Neural progenitor cell (in vitro differentiated cells): ENCODE results near the gene SIN3B. TPM values are rescaled to one million over a fixed set of nuclear protein-coding genes. Genes with fewer than 3 reads are reported as not detected.
A peak's percentile ranks its signal among the peaks of the same experiment; 100 is the strongest.

Experiments used
- DNase-seq: peaks from one replicate; pipeline ENCODE4 v3.0.0-alpha.2; 2016; ENCODE audit warnings: low spot score
- H2AFZ ChIP-seq: fragments of 200-600 bp; sonication (generic); replicated peaks from 2 replicates; pipeline ENCODE4 v1.6.1; 2016; ENCODE audit warnings: antibody characterized with exemption
- H3F3A ChIP-seq: fragments of 200-600 bp; sonication (generic); 2 replicates; pipeline ENCODE4 v1.6.1; 2016; ENCODE audit warnings: antibody characterized with exemption, low read depth
- H3K27ac ChIP-seq: fragments of 200-600 bp; sonication (generic); 2 replicates; pipeline ENCODE4 v1.5.1; 2016; ENCODE audit warnings: mild to moderate bottlenecking
- H3K27me3 ChIP-seq: fragments of 200-600 bp; sonication (generic); 2 replicates; pipeline ENCODE4 v1.6.1; 2016; ENCODE audit warnings: mild to moderate bottlenecking, moderate library complexity
- H3K36me3 ChIP-seq: fragments of 200-600 bp; sonication (generic); 2 replicates; pipeline ENCODE4 v1.5.1; 2016
- H3K4me1 ChIP-seq: fragments of 200-600 bp; sonication (generic); 2 replicates; pipeline ENCODE4 v1.6.1; 2016; ENCODE audit warnings: mixed run types
- H3K4me2 ChIP-seq: fragments of 200-600 bp; sonication (generic); 2 replicates; pipeline ENCODE4 v1.6.1; 2016
- H3K4me3 ChIP-seq: fragments of 200-600 bp; sonication (generic); 2 replicates; pipeline ENCODE4 v1.5.1; 2016
- H3K79me2 ChIP-seq: fragments of 200-600 bp; sonication (generic); 2 replicates; pipeline ENCODE4 v1.6.1; 2016; ENCODE audit warnings: low read depth
- H3K9ac ChIP-seq: fragments of 200-600 bp; sonication (generic); 2 replicates; pipeline ENCODE4 v1.6.1; 2016
- H3K9me3 ChIP-seq: fragments of 200-600 bp; sonication (generic); 2 replicates; pipeline ENCODE4 v1.5.1; 2016; ENCODE audit warnings: low read depth
- H4K20me1 ChIP-seq: fragments of 200-600 bp; sonication (generic); 2 replicates; pipeline ENCODE4 v1.6.1; 2016; ENCODE audit warnings: low read depth
- H3K27ac Mint-ChIP-seq: 3 replicates; pipeline ENCODE4 v1.8.0; 2021; ENCODE audit warnings: mixed read lengths
- H3K27me3 Mint-ChIP-seq: 2 replicates; pipeline ENCODE4 v1.8.0; 2022; ENCODE audit warnings: low read depth, mild to moderate bottlenecking, inconsistent platforms, moderate library complexity, mixed read lengths; ENCODE audit not compliant: insufficient read depth
- H3K36me3 Mint-ChIP-seq: 3 replicates; pipeline ENCODE4 v1.8.0; 2021; ENCODE audit warnings: mixed read lengths
- H3K4me1 Mint-ChIP-seq: 3 replicates; pipeline ENCODE4 v1.8.0; 2021; ENCODE audit warnings: mixed read lengths
- H3K4me3 Mint-ChIP-seq: 3 replicates; pipeline ENCODE4 v1.8.0; 2021; ENCODE audit warnings: mild to moderate bottlenecking, moderate library complexity, mixed read lengths
- H3K9me3 Mint-ChIP-seq: 3 replicates; pipeline ENCODE4 v1.8.0; 2020; ENCODE audit warnings: mixed read lengths
- CTCF ChIP-seq: fragments of 200-600 bp; sonication (generic); IDR thresholded peaks from 2 replicates; pipeline ENCODE4 v1.5.1; 2017; ENCODE audit warnings: antibody characterized with exemption, mild to moderate bottlenecking
- EZH2 ChIP-seq: fragments of 200-600 bp; sonication (generic); IDR thresholded peaks from 2 replicates; pipeline ENCODE4 v1.6.1; 2017; ENCODE audit warnings: antibody characterized with exemption, mild to moderate bottlenecking, moderate library complexity
- EZH2phosphoT487 ChIP-seq: fragments of 200-600 bp; sonication (generic); IDR thresholded peaks from 2 replicates; pipeline ENCODE4 v1.6.1; 2017; ENCODE audit warnings: antibody characterized with exemption
- total RNA-seq: library from RNA; depleted of rRNA; stranded (reverse); fragments of >200 nt; gene quantifications from 2 replicates; pipeline ENCODE4 v1.2.3, GENCODE V29; 2015; ENCODE audit warnings: low replicate concordance

Gene SIN3B
- total RNA-seq, 1 donor from 2014 or later, result 21.2 TPM

- H2AFZ ChIP-seq, result peak overlapping the region; percentile 53
- no peaks in the 10 kb centered on the region for H3K9me3 ChIP-seq
- peak overlapping the region; percentile 92 for H3K4me3 ChIP-seq
Observed at GRCh38 chr19:16829822-16830289, 658 bp downstream of the SIN3B start.

GRCh38 chr19:16830679-16831078 is 1.5 kb downstream of the SIN3B start:
- H2AFZ ChIP-seq, result no peak overlapping the region
- no peaks in the 10 kb centered on the region for H3K9me3 ChIP-seq
- no peaks in the 10 kb centered on the region for H3F3A ChIP-seq
- Mint-ChIP-seq H3K36me3 (peaks cover 16% of the 10 kb centered on the region), H3K27ac (no peak overlapping the region), H3K4me3 (peak overlapping the region; percentile 93), H3K9me3 (no peaks in the 10 kb centered on the region), H3K4me1 (peaks cover 14% of the 10 kb centered on the region), H3K27me3 (peaks cover 4% of the 10 kb centered on the region)
- peaks cover 4% of the 10 kb centered on the region for H3K36me3 ChIP-seq
- peaks cover 8% of the 10 kb centered on the region for H4K20me1 ChIP-seq
- peak overlapping the region; percentile 92 for H3K4me3 ChIP-seq
- TF ChIP-seq CTCF (no peak), EZH2phosphoT487 (no peak), EZH2 (no peak)
- peak overlapping the region; percentile 83 for H3K9ac ChIP-seq
- peak overlapping the region; percentile 92 for H3K4me2 ChIP-seq
- no peak overlapping the region for H3K27ac ChIP-seq
- peaks cover 12% of the 10 kb centered on the region for H3K27me3 ChIP-seq
- peaks cover 8% of the 10 kb centered on the region for H3K4me1 ChIP-seq
- no peak for DNase-seq
- peaks cover 14% of the 10 kb centered on the region for H3K79me2 ChIP-seq

More at GRCh38 chr19:16829822-16830289, 658 bp downstream of the SIN3B start:
- peaks cover 4% of the 10 kb centered on the region for H3K36me3 ChIP-seq
- H3K27ac Mint-ChIP-seq, result peak overlapping the region; percentile 79
- H3K4me1 Mint-ChIP-seq, result peaks cover 22% of the 10 kb centered on the region
- peaks cover 20% of the 10 kb centered on the region for H3K27me3 ChIP-seq
- H3K4me3 Mint-ChIP-seq, result peak overlapping the region; percentile 93
- H3F3A ChIP-seq, result no peaks in the 10 kb centered on the region
- H3K4me1 ChIP-seq, result peaks cover 12% of the 10 kb centered on the region
- H3K27me3 Mint-ChIP-seq, result peaks cover 6% of the 10 kb centered on the region
- TF ChIP-seq CTCF (no peak), EZH2 (no peak), EZH2phosphoT487 (no peak)
- peak overlapping the region; percentile 83 for H3K9ac ChIP-seq
- H3K36me3 Mint-ChIP-seq, result peaks cover 16% of the 10 kb centered on the region
- H3K9me3 Mint-ChIP-seq, result no peaks in the 10 kb centered on the region
- DNase-seq, result no peak
- H3K79me2 ChIP-seq, result peaks cover 14% of the 10 kb centered on the region
- H3K4me2 ChIP-seq, result peak overlapping the region; percentile 92
- H4K20me1 ChIP-seq, result peaks cover 8% of the 10 kb centered on the region
- no peak overlapping the region for H3K27ac ChIP-seq

- Histone ChIP-seq H3K9ac (no peak overlapping the region), H3K79me2 (peaks cover 14% of the 10 kb centered on the region), H3K27me3 (peaks cover 3% of the 10 kb centered on the region), H4K20me1 (peaks cover 8% of the 10 kb centered on the region), H2AFZ (no peak overlapping the region), H3F3A (no peaks in the 10 kb centered on the region), H3K36me3 (peaks cover 4% of the 10 kb centered on the region), H3K4me1 (peaks cover 8% of the 10 kb centered on the region), H3K4me3 (no peak overlapping the region), H3K27ac (no peak overlapping the region), H3K9me3 (no peaks in the 10 kb centered on the region), H3K4me2 (no peak overlapping the region)
- TF ChIP-seq CTCF (no peak), EZH2 (no peak), EZH2phosphoT487 (no peak)
- Mint-ChIP-seq H3K27me3 (peaks cover 4% of the 10 kb centered on the region), H3K9me3 (no peaks in the 10 kb centered on the region), H3K27ac (no peak overlapping the region), H3K36me3 (peaks cover 20% of the 10 kb centered on the region), H3K4me1 (peaks cover 8% of the 10 kb centered on the region), H3K4me3 (peak overlapping the region; percentile 53)
- no peak for DNase-seq
Observed at GRCh38 chr19:16831531-16831930, 2.3 kb downstream of the SIN3B start.
